Measurements from ENCODE around the gene SNF8. TPM values are rescaled to one million over a fixed set of nuclear protein-coding genes. Genes with fewer than 3 reads are reported as not detected.

SNF8 gene
- total and polyA plus RNA-seq, 4 donors: 38.0 to 152 (median 112) TPM

GRCh38 chr17:48961516-48962233 lies 17.0 kb upstream of the SNF8 start:
- Histone ChIP-seq H3K27me3 (ENCODE audit: control insufficient read depth in 3 of 3, insufficient read depth in 3 of 3, low read length in 2 of 3) (no peaks in the 10 kb centered on the region), H3K27ac (ENCODE audit: low read depth in 1 of 2, low read length in 1 of 2) (no peak overlapping the region)
- 36% methylated on average over 10 of the region's 10 CpGs for WGBS, 2 donors

GRCh38 chr17:48960834-48961515 lies 16.3 kb upstream of the SNF8 start:
- Histone ChIP-seq H3K27ac (ENCODE audit: low read depth in 1 of 2, low read length in 1 of 2) (no peak overlapping the region), H3K9ac (ENCODE audit: insufficient read depth in 1 of 2, low read length in 2 of 2) (no peak overlapping the region), H3K36me3 (ENCODE audit: control insufficient read depth in 4 of 4, insufficient read depth in 4 of 4, low read length in 4 of 4) (no peaks in the 10 kb centered on the region), H3K4me3 (no peak overlapping the region), H3K9me3 (ENCODE audit: control insufficient read depth in 4 of 4, insufficient read depth in 3 of 4, low read length in 3 of 4) (peaks cover 0 to 2% (median 0%) of the 10 kb centered on the region in 4 donors), H3K4me1 (ENCODE audit: control insufficient read depth in 5 of 5, insufficient read depth in 5 of 5, low read length in 5 of 5) (peaks cover 0 to 4% (median 0%) of the 10 kb centered on the region in 5 donors), H3K27me3 (ENCODE audit: control insufficient read depth in 3 of 3, insufficient read depth in 3 of 3, low read length in 2 of 3) (no peaks in the 10 kb centered on the region)
- DNase-seq (peak in 1 of 3 donors; percentile 25), ATAC-seq (ENCODE audit: insufficient read depth, low FRiP score) (no peak)
- no peak for TF ChIP-seq CTCF (IDR thresholded peaks at IDR 0.05; ENCODE audit: control extremely low read depth, extremely low read depth)
- 29 to 43% methylated on average over 11 of the region's 11 CpGs for WGBS, 2 donors

More at GRCh38 chr17:48961516-48962233, 17.0 kb upstream of the SNF8 start:
- DNase-seq: no peak
- no peak overlapping the region for H3K9ac ChIP-seq (ENCODE audit: insufficient read depth in 1 of 2, low read length in 2 of 2)
- H3K36me3 ChIP-seq (ENCODE audit: control insufficient read depth in 4 of 4, insufficient read depth in 4 of 4, low read length in 4 of 4): no peaks in the 10 kb centered on the region
- peaks cover 0 to 2% (median 0%) of the 10 kb centered on the region in 4 donors for H3K9me3 ChIP-seq (ENCODE audit: control insufficient read depth in 4 of 4, insufficient read depth in 3 of 4, low read length in 3 of 4)
- peaks cover 0 to 4% (median 0%) of the 10 kb centered on the region in 5 donors for H3K4me1 ChIP-seq (ENCODE audit: control insufficient read depth in 5 of 5, insufficient read depth in 5 of 5, low read length in 5 of 5)
- no peak overlapping the region for H3K4me3 ChIP-seq
- peak; percentile 34 for ATAC-seq (ENCODE audit: insufficient read depth, low FRiP score)
- no peak for TF ChIP-seq CTCF (IDR thresholded peaks at IDR 0.05; ENCODE audit: control extremely low read depth, extremely low read depth)

GRCh38 chr17:48954300-48954755 lies 9.7 kb upstream of the SNF8 start:
- H3K4me1 ChIP-seq (ENCODE audit: control insufficient read depth in 5 of 5, insufficient read depth in 5 of 5, low read length in 5 of 5): no peaks in the 10 kb centered on the region
- WGBS, 2 donors: 41 to 45% methylated on average over 7 of the region's 7 CpGs
- no peaks in the 10 kb centered on the region for H3K9me3 ChIP-seq (ENCODE audit: control insufficient read depth in 4 of 4, insufficient read depth in 3 of 4, low read length in 3 of 4)
- ATAC-seq (ENCODE audit: insufficient read depth, low FRiP score): no peak
- H3K27me3 ChIP-seq (ENCODE audit: control insufficient read depth in 3 of 3, insufficient read depth in 3 of 3, low read length in 2 of 3): no peaks in the 10 kb centered on the region
- no peaks in the 10 kb centered on the region for H3K36me3 ChIP-seq (ENCODE audit: control insufficient read depth in 4 of 4, insufficient read depth in 4 of 4, low read length in 4 of 4)
- no peak for TF ChIP-seq CTCF (IDR thresholded peaks at IDR 0.05; ENCODE audit: control extremely low read depth, extremely low read depth)
- no peak overlapping the region for H3K27ac ChIP-seq (ENCODE audit: low read depth in 1 of 2, low read length in 1 of 2)
- no peak overlapping the region for H3K4me3 ChIP-seq
- no peak overlapping the region for H3K9ac ChIP-seq (ENCODE audit: insufficient read depth in 1 of 2, low read length in 2 of 2)
- DNase-seq: peak in 2 of 3 donors; percentile 29 to 31
